HPDE6-E6E7 (cell line): ENCODE results near the gene GDF11.

Experiments used
- DNase-seq: peaks from one replicate; pipeline ENCODE4 v3.0.0; 2011; ENCODE audit warnings: missing footprints; ENCODE audit errors: extremely low spot score

GDF11 gene

DNA sequence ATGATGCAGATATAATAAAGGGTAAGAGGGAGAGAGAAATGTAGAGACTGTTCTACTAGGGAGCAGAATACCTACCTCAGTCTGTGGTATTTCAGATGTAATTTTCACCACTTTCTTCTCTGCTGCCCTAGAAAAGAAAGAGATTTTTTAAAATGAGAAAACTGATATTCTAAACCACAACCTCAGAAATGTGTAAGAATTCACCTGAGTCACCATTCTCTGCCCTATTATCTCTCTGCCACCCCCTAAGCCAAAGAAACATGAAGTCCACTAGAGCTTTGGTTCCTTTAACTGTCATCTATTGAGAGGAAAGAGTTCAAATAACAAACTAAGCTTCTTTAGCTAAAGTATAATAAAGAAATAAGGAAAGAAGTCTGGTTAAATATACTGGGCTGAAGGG, 53.0 kb downstream of the GDF11 start:
- DNase-seq, result no peak

- no peak for DNase-seq
These were observed 54.1 kb downstream of the GDF11 start for GRCh38 chr12:55797068-55797467.

GRCh38 chr12:55797550-55797949, 54.6 kb downstream of the GDF11 start:
- DNase-seq, result no peak
